CD4-positive, alpha-beta T cell treated with Interleukin-17A for 1 hour (primary cell): ENCODE measurements around the gene SPZ1.
"Not testable (repeated sequence)": the region's sequence is repeated elsewhere in the genome, so short reads cannot be mapped to it uniquely, and the experiment has no call there.

Source experiments
- DNase-seq: peaks from one replicate; pipeline ENCODE4 v3.0.0-alpha.2; 2020

The SPZ1 gene, protein sequence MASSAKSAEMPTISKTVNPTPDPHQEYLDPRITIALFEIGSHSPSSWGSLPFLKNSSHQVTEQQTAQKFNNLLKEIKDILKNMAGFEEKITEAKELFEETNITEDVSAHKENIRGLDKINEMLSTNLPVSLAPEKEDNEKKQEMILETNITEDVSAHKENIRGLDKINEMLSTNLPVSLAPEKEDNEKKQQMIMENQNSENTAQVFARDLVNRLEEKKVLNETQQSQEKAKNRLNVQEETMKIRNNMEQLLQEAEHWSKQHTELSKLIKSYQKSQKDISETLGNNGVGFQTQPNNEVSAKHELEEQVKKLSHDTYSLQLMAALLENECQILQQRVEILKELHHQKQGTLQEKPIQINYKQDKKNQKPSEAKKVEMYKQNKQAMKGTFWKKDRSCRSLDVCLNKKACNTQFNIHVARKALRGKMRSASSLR

DNA sequence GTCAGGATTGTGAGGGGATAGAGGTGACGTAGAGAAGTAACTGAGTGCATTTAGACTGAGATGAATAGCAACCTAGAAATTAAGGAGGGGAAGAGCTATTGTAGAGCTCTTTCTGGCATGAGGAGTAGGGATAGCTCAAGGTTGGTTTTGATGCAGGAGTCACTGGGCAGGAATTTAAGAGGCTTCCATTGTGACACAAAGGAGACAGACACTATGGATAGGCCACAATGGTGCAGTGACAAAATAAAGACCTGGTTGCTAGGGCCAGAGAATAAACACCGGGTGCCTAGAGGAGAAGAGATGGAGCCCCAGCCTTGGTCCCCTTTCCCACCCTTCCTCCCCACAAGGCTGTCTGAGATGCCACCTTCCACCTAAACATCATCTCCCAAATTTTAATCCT, at the start of gene SPZ1:
Gene SPZ1, plus strand, starts transcription at position 301 of the 400 bp plus-strand sequence. CDS start 214 bp downstream, outside the sequence.
- DNase-seq, result no peak

GRCh38 chr5:80270543-80270942, 49.3 kb upstream of the SPZ1 start:
- not testable (repeated sequence) for DNase-seq

GRCh38 chr5:80275347-80275746, 44.5 kb upstream of the SPZ1 start:
- DNase-seq, result peak; percentile 55

DNA sequence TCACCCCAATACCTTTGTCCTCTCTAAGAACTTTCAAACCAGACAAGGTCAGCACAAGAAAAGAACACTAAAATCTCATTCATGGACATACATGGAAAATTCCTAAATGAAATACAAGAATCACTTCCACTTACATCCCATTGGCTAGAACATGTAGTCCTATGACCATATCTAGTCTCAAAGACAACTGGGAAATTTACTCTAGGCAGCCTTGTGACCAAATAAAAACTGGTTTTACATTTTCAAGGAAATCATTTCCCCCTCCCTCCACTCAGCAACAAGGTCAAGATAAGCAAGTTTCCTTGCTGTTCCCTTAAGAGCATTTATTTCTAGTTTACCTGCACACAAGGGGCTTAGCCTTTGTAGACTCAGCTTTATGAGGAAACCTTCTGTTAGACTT, 43.6 kb upstream of the SPZ1 start:
- no peak for DNase-seq

DNA sequence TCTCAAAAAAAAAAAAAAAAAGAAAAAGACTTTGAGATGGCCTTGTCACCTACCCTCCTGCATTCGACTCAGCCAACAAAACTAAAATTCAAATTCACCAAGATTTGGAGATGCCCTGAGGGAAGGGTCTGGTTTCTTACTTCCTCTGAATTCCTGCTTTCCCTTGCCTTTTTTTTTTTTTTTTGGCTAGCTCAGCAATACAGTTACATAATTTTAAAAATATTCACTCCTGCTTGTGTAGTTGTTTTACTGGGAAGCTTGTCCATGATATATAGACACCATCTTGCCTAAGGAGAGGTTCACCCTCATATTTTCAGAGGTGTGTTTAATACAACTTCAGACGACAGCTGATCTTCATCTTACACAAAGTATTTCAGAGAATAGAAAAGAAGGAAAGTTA, 42.6 kb upstream of the SPZ1 start:
- DNase-seq, result no peak

GRCh38 chr5:80282054-80282453, 37.7 kb upstream of the SPZ1 start:
- DNase-seq, result no peak

DNA sequence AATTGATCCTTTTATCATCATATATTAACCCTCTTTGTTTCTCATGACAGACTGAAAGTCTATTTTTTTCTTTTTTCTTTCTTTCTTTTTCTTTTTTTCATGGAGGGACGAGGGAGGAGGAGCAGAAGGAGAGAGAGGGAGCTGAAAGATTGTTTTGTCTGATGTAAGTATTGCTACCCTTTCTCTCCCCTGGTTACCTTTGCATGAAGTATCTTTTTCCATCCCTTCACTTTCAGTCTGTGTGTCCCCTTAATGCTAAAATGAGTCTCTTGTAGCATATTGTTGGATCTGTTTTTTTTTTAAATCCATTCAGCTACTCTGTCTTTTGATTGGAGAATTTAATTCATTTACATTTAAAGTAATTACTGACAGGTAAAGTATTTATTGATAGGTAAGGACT, 36.4 kb upstream of the SPZ1 start:
- DNase-seq, result no peak

DNA sequence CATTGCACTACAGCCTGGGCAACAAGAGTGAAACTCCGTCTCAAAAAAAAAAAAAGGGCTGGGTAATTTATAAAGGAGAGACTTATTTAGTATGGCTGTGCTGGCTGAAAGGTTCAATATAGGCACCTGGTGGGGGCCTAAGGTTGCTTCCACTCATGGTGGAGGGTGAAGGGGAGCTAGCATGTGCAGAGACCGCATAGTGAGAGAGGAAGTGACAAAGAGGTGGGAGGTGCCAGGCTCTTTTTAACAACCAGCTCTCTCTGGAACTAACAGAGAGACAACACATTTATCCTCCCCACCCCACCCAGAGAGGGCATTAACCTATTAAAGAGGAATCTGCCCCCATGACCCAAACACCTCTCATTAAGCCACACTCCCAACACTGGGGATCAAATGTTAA, 35.1 kb upstream of the SPZ1 start:
- peak; percentile 37 for DNase-seq

DNA sequence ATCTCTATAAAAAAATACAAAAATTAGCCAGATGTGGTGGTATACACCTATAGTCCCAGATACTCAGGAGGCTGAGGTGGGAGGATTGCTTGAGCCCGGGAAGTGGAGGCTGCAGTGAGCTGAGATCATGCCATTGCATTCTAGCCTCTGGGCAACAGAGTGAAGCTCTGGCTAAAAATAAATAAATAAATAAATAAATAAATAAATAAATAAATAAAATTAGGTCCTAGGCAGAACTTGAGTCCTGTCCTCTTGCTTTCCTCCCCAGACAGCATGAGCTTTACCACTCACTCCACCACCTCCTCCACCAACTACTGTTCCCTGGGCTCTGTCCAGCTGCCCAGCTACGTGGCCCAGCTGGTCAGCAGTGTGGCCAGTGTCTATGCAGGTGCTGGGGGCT, 31.6 kb upstream of the SPZ1 start:
- no peak for DNase-seq

DNA sequence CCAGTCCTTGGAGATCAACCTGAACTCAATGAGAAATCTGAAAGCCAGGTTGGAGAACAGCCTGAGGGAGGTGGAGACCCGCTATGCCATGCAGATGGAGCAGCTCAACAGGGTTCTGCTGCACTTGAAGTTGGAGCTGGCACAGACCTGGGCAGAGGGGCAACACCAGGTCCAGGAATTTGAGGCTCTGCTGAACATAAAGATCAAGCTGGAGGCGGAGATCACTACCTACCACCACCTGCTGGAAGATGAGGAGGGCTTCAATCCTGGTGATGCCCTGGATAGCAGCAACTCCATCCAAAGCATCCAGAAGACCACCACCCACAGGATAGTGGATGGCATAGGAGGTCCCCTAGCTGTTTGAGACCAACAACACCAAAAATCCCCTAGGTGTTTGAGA, 30.5 kb upstream of the SPZ1 start:
- no peak for DNase-seq

DNA sequence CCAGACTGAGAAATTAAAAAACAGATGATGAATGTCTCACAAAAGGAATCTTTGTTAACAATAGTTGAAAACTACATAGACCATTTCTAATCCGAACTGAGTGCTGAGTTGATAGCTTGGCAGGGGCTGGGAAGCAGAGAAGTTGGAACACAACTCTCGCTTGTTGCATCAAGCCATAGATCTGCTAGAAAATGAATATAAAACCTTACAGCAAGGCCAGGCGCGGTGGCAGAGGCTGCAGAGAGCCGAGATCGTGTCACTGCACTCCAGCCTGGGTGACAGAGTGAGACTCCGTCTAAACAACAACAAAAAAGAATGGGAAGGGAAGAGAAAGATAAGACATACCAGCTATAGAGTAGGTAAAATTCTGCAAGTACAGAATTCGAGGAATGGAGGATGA, 28.0 kb upstream of the SPZ1 start:
- no peak for DNase-seq

GRCh38 chr5:80296121-80296520, 23.7 kb upstream of the SPZ1 start:
- DNase-seq, result no peak

DNA sequence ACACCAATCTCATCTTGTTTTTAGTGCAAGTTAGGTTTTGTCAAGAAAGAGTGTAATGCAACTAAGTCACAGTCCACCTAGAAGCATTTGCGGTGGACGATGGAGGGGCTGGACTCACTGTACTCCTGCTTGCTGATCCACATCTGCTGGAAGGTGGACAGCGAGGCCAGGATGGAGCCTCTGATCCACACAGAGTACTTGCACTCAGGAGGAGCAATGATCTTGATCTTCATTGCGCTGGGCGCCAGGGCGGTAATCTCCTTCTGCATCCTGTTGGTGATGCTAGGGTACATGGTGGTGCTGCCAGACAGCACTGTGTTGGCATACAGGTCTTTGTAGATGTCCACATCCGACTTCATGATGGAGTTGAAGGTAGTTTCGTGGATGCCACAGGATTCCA, 20.2 kb upstream of the SPZ1 start:
- no peak for DNase-seq

DNA sequence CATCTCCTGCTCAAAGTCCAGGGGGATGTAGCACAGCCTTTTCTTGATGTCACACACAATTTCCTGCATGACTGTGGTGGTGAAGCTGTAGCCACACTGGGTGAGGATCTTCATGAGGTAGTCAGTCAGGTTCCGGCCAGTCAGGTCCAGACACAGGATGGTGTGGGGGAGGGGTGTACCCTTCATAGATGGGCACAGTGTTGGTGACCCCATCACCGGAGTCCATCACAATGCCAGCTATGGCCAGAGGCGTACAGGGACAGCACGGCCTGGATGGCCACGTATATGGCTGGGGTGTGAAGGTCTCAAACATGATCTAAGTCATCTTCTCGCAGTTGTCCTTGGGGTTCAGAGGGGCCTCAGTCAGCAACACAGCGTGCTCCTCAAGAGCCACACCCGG, 19.7 kb upstream of the SPZ1 start:
- DNase-seq, result no peak

DNA sequence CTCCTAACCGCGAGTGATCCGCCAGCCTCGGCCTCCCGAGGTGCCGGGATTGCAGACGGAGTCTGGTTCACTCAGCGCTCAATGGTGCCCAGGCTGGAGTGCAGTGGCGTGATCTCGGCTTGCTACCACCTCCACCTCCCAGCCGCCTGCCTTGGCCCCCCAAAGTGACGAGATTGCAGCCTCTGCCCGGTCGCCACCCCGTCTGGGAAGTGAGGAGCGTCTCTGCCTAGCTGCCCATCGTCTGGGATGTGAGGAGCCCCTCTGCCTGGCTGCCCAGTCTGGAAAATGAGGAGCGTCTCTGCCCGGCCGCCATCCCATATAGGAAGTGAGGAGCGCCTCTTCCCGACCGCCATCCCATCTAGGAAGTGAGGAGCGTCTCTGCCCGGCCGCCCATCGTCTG, 19.0 kb upstream of the SPZ1 start:
- DNase-seq, result not testable (repeated sequence)

DNA sequence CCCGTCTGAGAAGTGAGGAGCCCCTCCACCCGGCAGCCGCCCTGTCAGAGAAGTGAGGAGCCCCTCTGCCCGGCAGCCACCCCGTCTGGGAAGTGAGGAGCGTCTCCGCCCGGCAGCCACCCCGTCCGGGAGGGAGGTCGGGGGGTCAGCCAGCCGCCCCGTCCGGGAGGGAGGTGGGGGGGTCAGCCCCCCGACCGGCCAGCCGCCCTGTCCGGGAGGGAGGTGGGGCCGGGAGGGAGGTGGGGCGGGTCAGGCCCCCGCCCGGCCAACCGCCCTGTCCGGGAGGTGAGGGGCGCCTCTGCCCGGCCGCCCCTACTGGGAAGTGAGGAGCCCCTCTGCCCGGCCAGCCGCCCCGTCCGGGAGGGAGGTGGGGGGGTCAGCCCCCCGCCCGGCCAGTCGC, 18.5 kb upstream of the SPZ1 start:
- not testable (repeated sequence) for DNase-seq

DNA sequence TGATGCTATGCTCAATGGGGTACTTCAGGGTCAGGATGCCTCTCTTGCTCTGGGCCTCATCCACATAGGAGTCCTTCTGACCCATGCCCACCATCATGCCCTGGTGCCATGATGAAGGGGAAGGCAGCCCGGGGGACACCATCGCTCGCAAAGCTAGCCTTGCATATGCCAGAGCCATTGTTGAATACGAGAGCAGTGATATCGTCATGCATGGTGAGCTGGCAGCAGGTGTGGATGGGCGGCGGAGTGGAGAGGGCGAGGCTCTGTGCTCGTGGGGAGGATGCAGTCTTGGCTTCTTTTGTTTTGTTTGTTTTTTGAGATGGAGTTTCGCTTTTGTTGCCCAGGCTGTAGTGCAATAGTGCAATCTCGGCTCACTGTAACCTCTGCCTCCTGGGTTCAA, 17.2 kb upstream of the SPZ1 start:
- no peak for DNase-seq

DNA sequence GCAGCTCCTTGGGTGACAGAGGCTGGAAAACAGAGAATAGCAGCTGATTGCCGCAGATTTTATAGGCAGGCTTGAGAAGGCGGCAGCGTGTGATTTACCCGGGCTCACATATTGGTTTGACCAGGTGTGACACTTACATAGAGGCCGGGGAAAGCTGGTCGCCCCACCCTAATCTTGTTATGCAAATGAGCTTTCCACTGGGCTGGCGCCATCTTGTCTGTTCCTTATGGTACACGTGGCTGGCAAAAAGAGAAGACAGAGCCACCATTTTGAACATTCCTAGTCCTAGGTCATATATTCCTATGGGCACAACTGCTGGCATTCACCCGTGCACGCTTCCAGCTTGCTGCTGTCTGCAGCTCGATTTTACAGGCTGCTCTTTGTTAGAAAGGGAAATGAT, 11.3 kb upstream of the SPZ1 start:
- DNase-seq, result no peak

- DNase-seq, result no peak
Measured at GRCh38 chr5:80309871-80310665, 9.7 kb upstream of the SPZ1 start.

DNA sequence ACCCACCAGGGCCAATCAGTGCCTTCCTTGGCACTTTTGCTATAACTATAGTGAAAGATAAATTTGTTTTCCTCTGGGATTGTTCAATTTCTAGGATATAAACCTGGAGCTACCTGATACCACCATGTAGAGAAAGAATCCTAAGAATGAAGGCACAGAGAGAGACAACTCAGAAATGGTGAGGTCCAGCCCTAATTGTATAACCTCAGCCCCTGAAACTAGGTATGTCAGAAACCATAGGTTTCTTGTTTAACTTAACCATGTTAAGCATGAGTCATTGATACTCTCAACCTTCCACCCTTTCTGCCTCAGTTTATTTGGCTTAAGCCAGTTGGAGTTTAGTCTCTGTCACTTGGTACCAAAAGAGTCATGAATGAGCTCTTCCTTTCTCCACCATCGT, 4.6 kb upstream of the SPZ1 start:
- no peak for DNase-seq

DNA sequence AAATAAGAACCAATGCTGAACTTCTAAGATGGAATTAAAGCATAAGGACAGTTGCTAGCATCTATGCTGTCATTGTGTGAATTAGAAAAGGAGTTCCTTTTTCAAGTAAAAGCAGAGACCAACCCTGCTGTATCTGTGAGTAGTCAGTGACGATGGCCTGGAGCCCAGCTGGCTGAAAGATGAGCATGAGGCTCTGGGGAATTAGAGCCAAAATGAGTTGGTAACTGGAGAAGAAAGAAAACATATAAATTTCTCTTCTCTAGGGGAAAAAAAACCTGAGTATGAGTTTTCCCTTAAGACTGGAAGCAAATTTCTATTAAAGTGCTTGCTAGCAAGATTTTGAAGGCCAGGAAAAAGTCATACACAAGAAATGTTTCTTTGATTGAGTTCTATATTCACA, 1.6 kb upstream of the SPZ1 start:
- no peak for DNase-seq

- DNase-seq, result no peak
Measured at GRCh38 chr5:80324912-80325311, 5.1 kb downstream of the SPZ1 start.

GRCh38 chr5:80326468-80326867, 6.7 kb downstream of the SPZ1 start:
- DNase-seq, result no peak

DNA sequence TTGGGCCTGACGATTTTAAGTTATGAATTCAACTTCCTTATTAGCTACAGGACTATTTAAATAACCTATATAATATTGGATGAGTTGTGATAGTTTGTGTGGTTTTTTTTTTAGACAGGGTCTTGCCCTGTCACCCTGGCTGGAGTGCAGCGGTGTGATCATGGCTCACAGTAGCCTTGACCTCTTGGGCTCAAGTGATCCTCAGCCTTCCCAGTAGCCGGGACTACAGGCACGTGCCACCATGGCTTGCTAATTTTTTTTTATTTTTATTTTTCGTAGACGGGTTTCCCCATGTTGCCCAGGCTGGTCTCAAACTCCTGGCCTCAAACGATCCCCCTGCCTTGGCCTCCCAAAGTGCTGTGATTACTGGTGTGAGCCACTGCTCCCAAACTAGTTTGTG, 17.6 kb downstream of the SPZ1 start:
- DNase-seq, result no peak
